ENCODE data around the gene PHTF2. TPM values are rescaled to one million over a fixed set of nuclear protein-coding genes. Genes with fewer than 3 reads are reported as not detected.

The PHTF2 gene
- total and polyA plus RNA-seq, 2 of the 4 experiments (the other 2 are of a cell fraction): 28.3 to 69.9 TPM

- in situ Hi-C loops (cut with MboI; ENCODE audit: low sequenced_read_pairs) (no loop called here), dilution Hi-C loops (cut with HindIII; ENCODE audit: low sequenced_read_pairs, unreplicated experiment) (no loop called here), intact Hi-C loops (cut with micrococcal nuclease) (no loop called here)
- CTCF ChIA-PET: no interaction called here
- Histone ChIP-seq H3K36me3 (ENCODE audit: control insufficient read depth, insufficient read depth, low read length) (no peaks in the 10 kb centered on the region), H3K9ac (ENCODE audit: low read depth, low read length) (no peak overlapping the region), H3K14ac (replicated peaks; ENCODE audit: low read depth, low read length) (no peak overlapping the region), H3K4me2 (ENCODE audit: low read depth, low read length) (no peak overlapping the region), H3K4ac (ENCODE audit: low read depth, low read length) (no peak overlapping the region), H4K8ac (ENCODE audit: low read depth in 2 of 2, low read length in 2 of 2) (no peak overlapping the region), H2AFZ (replicated peaks; ENCODE audit: low read length, poor library complexity) (no peak overlapping the region), H3K18ac (ENCODE audit: low read depth, low read length) (no peak overlapping the region), H3K4me1 (ENCODE audit: control insufficient read depth, insufficient read depth, low read length) (no peaks in the 10 kb centered on the region), H3K27ac (ENCODE audit: insufficient read depth, low read length) (no peak overlapping the region), H3K9me3 (ENCODE audit: control insufficient read depth, insufficient read depth, low read length) (no peaks in the 10 kb centered on the region), H4K20me1 (ENCODE audit: insufficient read depth, low read length) (no peaks in the 10 kb centered on the region), H2BK15ac (ENCODE audit: low read depth, low read length) (no peak overlapping the region), H3K56ac (ENCODE audit: extremely low read depth, insufficient read depth, low read length) (no peak overlapping the region), H3K9me1 (ENCODE audit: insufficient read depth, low read length) (no peaks in the 10 kb centered on the region), H3K79me1 (ENCODE audit: low read depth in 1 of 2, low read length in 2 of 2) (no peaks in the 10 kb centered on the region), H3K27me3 (ENCODE audit: control insufficient read depth, insufficient read depth, low read length) (no peaks in the 10 kb centered on the region), H3K23ac (ENCODE audit: low read depth, low read length) (no peak overlapping the region), H2BK120ac (ENCODE audit: low read depth, low read length) (no peak overlapping the region), H2BK20ac (ENCODE audit: low read depth, low read length) (no peak overlapping the region), H3K4me3 (ENCODE audit: insufficient read depth, low read depth, low read length) (no peak overlapping the region), H2BK5ac (ENCODE audit: low read depth, low read length, poor library complexity, severe bottlenecking) (no peak overlapping the region), H4K5ac (ENCODE audit: low read depth, low read length) (no peak overlapping the region), H2AK9ac (replicated peaks; ENCODE audit: low read depth, low read length, poor library complexity) (no peak overlapping the region), H4K91ac (ENCODE audit: insufficient read depth, low read depth, low read length) (no peak overlapping the region), H2AK5ac (ENCODE audit: low read depth, low read length) (no peak overlapping the region)
- WGBS, 2 experiments (ENCODE audit: extremely low coverage in 2 of 2, insufficient read length in 1 of 2): no CpG with 5 or more reads among the region's 4 CpGs
- ATAC-seq (ENCODE audit: low read depth): no peak
- POLR2A ChIA-PET (ENCODE audit: unreplicated experiment): no interaction called here
- TF ChIP-seq BHLHE40 (IDR thresholded peaks at IDR 0.05; ENCODE audit: low read depth, low read length) (no peak), USF2 (IDR thresholded peaks at IDR 0.05; ENCODE audit: low read depth, low read length) (no peak), RCOR1 (IDR thresholded peaks at IDR 0.05; ENCODE audit: insufficient replicate concordance, low read length) (no peak), FOS (IDR thresholded peaks at IDR 0.05; ENCODE audit: low read depth, low read length) (no peak), RFX5 (IDR thresholded peaks at IDR 0.05; ENCODE audit: low read depth, low read length) (no peak), RAD21 (IDR thresholded peaks at IDR 0.05; ENCODE audit: low read length) (no peak), MAFK (IDR thresholded peaks at IDR 0.05; ENCODE audit: low read depth, low read length) (no peak)
- TF ChIP-seq, protein P1, sequence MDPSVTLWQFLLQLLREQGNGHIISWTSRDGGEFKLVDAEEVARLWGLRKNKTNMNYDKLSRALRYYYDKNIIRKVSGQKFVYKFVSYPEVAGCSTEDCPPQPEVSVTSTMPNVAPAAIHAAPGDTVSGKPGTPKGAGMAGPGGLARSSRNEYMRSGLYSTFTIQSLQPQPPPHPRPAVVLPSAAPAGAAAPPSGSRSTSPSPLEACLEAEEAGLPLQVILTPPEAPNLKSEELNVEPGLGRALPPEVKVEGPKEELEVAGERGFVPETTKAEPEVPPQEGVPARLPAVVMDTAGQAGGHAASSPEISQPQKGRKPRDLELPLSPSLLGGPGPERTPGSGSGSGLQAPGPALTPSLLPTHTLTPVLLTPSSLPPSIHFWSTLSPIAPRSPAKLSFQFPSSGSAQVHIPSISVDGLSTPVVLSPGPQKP (IDR thresholded peaks at IDR 0.05; ENCODE audit: borderline replicate concordance, low read depth, low read length): no peak
- BruUV-seq (replicated peaks): no TSS peak
- DNase-seq: no peak
Measured at GRCh38 chr7:77983973-77984372, 185.4 kb downstream of the PHTF2 start.

Data from IMR-90 (cell line).